ENCODE measurements around the gene FXYD3. TPM values are rescaled to one million over a fixed set of nuclear protein-coding genes. Genes with fewer than 3 reads are reported as not detected.

Gene FXYD3
- total RNA-seq, 1 experiment from 2014 or later = 17.4 TPM

- peak overlapping the region; percentile 30 for H3K27ac ChIP-seq (ENCODE audit: low read depth, low read length)
- CTCF ChIA-PET = interaction anchor here (0.7 to 3.0 kb wide), 17 partner anchors 9 to 430 kb away, joined by 3 to 46 read pairs (median 5); partner anchors contain the start of genes FXYD3 and LGI4
- no peaks in the 10 kb centered on the region for H3K36me3 ChIP-seq (ENCODE audit: control insufficient read depth in 1 of 2, insufficient read depth in 2 of 2, low read length in 2 of 2)
- H3K79me2 ChIP-seq (ENCODE audit: insufficient read depth, low read length) = no peaks in the 10 kb centered on the region
- no peaks in the 10 kb centered on the region for H4K20me1 ChIP-seq (ENCODE audit: insufficient read depth)
- RAD21 ChIA-PET (ENCODE audit: low non-redundant PET in 1 of 2, low total read pairs in 2 of 2, uncharacterized antibody in 2 of 2, unreplicated experiment in 2 of 2) = interaction anchor here (0.7 to 2.4 kb wide), 3 partner anchors 69 to 75 kb away, joined by 3 to 25 read pairs (median 24); no protein-coding TSS in a partner anchor
- peaks cover 0 to 5% of the 10 kb centered on the region in 2 experiments; a peak in 1 of 4 replicates for H3K9me3 ChIP-seq (ENCODE audit: control insufficient read depth in 1 of 2, insufficient read depth in 1 of 2, low read depth in 1 of 2, low read length in 2 of 2)
- H3K4me1 ChIP-seq (ENCODE audit: control insufficient read depth in 1 of 2, insufficient read depth in 2 of 2, low read length in 2 of 2) = peaks cover 10 to 28% of the 10 kb centered on the region in 2 experiments; a peak in 3 of 4 replicates
- BruUV-seq (replicated peaks) = no TSS peak
- ATAC-seq (peak; percentile 97), DNase-seq (ENCODE audit: low read depth, low spot score) (peak; percentile 89)
- POLR2A ChIA-PET = interaction anchor here (1.0 to 1.8 kb wide), 3 partner anchors 12 to 75 kb away, joined by 4 to 12 read pairs (median 5); no protein-coding TSS in a partner anchor
- H3K4me3 ChIP-seq (replicated peaks in 1 of 2; ENCODE audit: low read depth in 1 of 2, low read length in 2 of 2) = peak overlapping the region in 1 of 2 experiments; percentile 13; a peak in 2 of 4 replicates
- TF ChIP-seq EGR1 (IDR thresholded peaks at IDR 0.05; ENCODE audit: low read depth) = no peak
- TF ChIP-seq YY1 (IDR thresholded peaks at IDR 0.05; ENCODE audit: extremely low read depth, insufficient replicate concordance, low read depth, low read length) = no peak
- 0 out of 2 replicates have a peak, but pooled peaks have one; percentile 27 for TF ChIP-seq MAX (IDR thresholded peaks at IDR 0.05)
- TF ChIP-seq SP1 (IDR thresholded peaks at IDR 0.05; ENCODE audit: low read depth) = 0 out of 2 replicates have a peak, but pooled peaks have one; percentile 6
- peak; percentile 91 to 96 (median 91) for TF ChIP-seq CTCF (IDR thresholded peaks at IDR 0.05 in 2 of 3, conservative IDR thresholded peaks at IDR 0.05 in 1 of 3; ENCODE audit: borderline replicate concordance in 1 of 3, insufficient read depth in 1 of 3, low read depth in 2 of 3, low read length in 2 of 3)
- peak; percentile 12; the same call in 1 of the 2 replicates for TF ChIP-seq CBX3 (IDR thresholded peaks at IDR 0.05; ENCODE audit: low read depth)
- TF ChIP-seq RAD21 (IDR thresholded peaks at IDR 0.05; ENCODE audit: low read depth) = peak; percentile 93
- no peak for TF ChIP-seq REST (IDR thresholded peaks at IDR 0.05; ENCODE audit: low read depth)
- no peaks in the 10 kb centered on the region for H3K9me2 ChIP-seq (ENCODE audit: insufficient read depth)
- peak overlapping the region; percentile 12 for H2AFZ ChIP-seq (ENCODE audit: low read depth, low read length, poor library complexity, severe bottlenecking)
- intact Hi-C loops (cut with micrococcal nuclease) = loop anchor here (1.0 to 5.0 kb wide), 2 partner anchors 68 to 180 kb away; partner anchors contain the start of genes LGI4 and LSR
- H3K4me2 ChIP-seq (ENCODE audit: low read length) = peak overlapping the region; percentile 43
- H3K27me3 ChIP-seq (ENCODE audit: insufficient read depth, low read length) = no peaks in the 10 kb centered on the region
- no peak overlapping the region for H3K9ac ChIP-seq (ENCODE audit: low read length)
Measured at GRCh38 chr19:35066691-35067563, 48.7 kb upstream of the FXYD3 start.

All from HCT116 (cell line).